Heart left ventricle (tissue), 13 donors: Measurements from ENCODE around the gene GET4.

Experiments
- POLR2A ChIP-seq, 2 donors: fragments of 450-650 bp; IDR thresholded peaks; one replicate each; pipeline ENCODE4 v1.6.1; 2017; ENCODE audit warnings: antibody characterized with exemption in 2 of 2, mild to moderate bottlenecking in 2 of 2, moderate library complexity in 2 of 2
- TF ChIP-seq, protein P1 (sequence below), 12 donors: fragments of 200-600 bp; sonication (generic) in 4 of 12; IDR thresholded peaks; one replicate each; pipeline versions ENCODE4 v1.5.0 to v1.8.0; 2018 to 2022; ENCODE audit warnings: antibody characterized with exemption in 12 of 12, mild to moderate bottlenecking in 5 of 12
- donor health status: ischemic (EF 13 %, LVEDD 7.1; RV severe dilation, severe dysfunction).
- donor health status: DM: no; HTN: yes; CAD: no.
- donor health status: DM: no; HTN: no; CAD: no.
- donor health status: ischemic (EF 25% LVEDD 6.9; RV normal size, moderate dysfunction).
- donor health status: ischemic (EF 25% LVEDD 5.7; RV mildly dilated, moderate dysfunction).
- donor health status: ischemic (EF 35%, LVEDD 5.7; RV mildly dilated, moderate dysfunction).
- donor health status: nonischemic (EF 11% LVEDD 7.7; RV severe dilation, severe dysfunction).
- donor health status: DM: yes; HTN: yes; CAD: no.
- donor health status: PGD.
- donor health status: ischemic (EF 29% LVEDD 5.4; RV normal size, mild dysfunction).
- donor health status: nonischemic (EF 23%, LVEDD 6.1; RV moderate dilation, normal function).

DNA sequence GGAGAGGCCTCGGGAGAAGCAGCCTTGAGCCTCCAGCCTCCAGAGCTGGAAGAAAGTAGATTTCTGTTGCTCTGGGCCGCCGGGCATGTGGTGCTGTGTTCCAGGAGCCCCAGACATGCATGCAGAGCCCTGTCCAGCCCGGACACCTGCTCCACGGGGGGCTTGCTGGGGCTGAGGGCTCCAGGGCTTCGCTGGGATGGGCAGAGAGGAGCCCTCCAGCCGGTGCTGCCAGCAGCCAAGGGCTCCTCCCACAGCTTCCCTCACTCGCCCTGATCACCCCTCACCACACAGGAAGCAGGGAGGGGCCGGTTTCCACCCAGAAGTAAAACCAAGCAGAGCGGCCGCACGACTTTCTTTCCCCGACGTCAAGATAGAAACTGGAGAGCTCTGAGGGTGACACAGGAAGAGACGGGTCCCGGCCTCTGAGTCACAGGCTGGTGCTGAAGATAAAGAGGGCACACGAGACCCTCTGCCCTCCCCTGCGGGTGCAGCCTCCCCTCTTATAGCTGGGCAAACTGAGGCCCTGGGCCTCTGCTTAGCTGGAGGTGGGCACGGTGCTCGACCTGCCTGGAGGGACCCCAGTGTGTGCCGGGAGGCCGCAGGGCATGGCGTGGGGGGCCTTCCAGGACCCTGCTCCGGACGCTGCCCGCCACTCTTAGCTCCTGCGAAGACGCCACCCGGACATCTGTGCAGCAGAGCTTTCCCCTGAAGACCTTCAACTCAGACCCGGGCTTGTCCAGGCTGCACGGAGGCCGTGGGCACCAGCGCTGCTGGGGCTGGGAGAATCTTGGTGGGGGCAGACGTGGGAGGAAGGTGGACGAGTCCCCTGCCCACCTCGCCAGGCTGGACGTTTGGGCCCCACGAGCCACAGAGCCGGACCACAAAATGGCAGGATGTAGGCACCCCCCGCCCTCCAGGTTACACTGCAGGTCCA lies 47.0 kb downstream of the GET4 start:
- TF ChIP-seq, protein P1, sequence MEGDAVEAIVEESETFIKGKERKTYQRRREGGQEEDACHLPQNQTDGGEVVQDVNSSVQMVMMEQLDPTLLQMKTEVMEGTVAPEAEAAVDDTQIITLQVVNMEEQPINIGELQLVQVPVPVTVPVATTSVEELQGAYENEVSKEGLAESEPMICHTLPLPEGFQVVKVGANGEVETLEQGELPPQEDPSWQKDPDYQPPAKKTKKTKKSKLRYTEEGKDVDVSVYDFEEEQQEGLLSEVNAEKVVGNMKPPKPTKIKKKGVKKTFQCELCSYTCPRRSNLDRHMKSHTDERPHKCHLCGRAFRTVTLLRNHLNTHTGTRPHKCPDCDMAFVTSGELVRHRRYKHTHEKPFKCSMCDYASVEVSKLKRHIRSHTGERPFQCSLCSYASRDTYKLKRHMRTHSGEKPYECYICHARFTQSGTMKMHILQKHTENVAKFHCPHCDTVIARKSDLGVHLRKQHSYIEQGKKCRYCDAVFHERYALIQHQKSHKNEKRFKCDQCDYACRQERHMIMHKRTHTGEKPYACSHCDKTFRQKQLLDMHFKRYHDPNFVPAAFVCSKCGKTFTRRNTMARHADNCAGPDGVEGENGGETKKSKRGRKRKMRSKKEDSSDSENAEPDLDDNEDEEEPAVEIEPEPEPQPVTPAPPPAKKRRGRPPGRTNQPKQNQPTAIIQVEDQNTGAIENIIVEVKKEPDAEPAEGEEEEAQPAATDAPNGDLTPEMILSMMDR (IDR thresholded peaks at IDR 0.05), result no peak
- TF ChIP-seq POLR2A (IDR thresholded peaks at IDR 0.05), result no peak
